Ureter (tissue), 1 donor: ENCODE measurements around the gene SDC4. TPM values are rescaled to one million over a fixed set of nuclear protein-coding genes. Genes with fewer than 3 reads are reported as not detected.
"Not testable (repeated sequence)": the region's sequence is repeated elsewhere in the genome, so short reads cannot be mapped to it uniquely, and the experiment has no call there.

ENCODE experiments used
- DNase-seq: peaks from one replicate; pipeline ENCODE4 v3.0.0-alpha.2; 2020; ENCODE audit warnings: low spot score
- total RNA-seq: library from RNA; stranded (reverse); gene quantifications from one replicate; pipeline ENCODE4 v1.2.4, GENCODE V29; 2023
- donor health status: DM: yes; HTN: yes; CAD: no.

Gene SDC4
- total RNA-seq, 1 donor from 2014 or later: 215 TPM

DNA sequence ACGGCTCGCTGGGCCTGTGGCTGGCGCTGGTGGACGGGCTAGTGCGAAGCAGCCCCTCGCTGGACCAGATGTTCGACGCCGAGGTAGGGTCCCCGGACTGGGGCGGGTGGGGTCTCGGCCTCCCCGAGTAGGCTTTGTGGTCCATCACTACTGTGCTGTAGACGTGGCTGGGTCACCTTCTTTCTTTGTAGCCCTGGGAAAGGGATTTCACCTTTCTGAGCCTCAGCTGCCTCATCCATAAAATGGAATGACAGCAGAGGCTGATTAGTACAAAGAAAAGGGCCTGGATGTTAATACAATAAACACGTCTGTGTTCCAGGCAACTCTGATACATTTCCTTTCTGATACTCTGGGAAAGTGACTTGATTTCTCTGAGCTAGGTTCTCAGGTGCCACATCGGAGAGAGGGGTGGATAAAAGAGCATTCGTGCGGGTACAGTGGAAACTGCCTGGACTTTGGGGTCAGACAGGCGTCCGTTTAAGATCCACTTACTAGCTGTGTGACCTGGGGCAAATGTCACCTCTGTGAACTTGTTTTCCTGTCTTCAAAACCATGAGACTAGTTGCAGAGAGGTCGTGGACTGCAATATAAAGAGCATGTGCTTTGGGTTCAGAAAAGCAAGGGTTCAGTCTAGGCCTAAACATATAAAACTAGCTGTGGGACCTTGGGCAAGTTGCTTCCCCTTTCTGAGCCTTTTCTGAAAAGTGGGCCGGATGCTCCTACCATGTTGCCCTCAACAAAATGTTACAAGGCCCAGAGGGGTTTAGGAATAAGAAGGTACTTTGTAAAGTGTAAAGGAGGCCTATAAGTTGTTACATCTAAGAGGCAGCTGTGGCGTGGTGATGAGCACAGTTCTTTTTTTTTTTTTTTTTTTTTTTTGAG lies 15.6 kb upstream of the SDC4 start:
- peak; percentile 38 for DNase-seq

DNA sequence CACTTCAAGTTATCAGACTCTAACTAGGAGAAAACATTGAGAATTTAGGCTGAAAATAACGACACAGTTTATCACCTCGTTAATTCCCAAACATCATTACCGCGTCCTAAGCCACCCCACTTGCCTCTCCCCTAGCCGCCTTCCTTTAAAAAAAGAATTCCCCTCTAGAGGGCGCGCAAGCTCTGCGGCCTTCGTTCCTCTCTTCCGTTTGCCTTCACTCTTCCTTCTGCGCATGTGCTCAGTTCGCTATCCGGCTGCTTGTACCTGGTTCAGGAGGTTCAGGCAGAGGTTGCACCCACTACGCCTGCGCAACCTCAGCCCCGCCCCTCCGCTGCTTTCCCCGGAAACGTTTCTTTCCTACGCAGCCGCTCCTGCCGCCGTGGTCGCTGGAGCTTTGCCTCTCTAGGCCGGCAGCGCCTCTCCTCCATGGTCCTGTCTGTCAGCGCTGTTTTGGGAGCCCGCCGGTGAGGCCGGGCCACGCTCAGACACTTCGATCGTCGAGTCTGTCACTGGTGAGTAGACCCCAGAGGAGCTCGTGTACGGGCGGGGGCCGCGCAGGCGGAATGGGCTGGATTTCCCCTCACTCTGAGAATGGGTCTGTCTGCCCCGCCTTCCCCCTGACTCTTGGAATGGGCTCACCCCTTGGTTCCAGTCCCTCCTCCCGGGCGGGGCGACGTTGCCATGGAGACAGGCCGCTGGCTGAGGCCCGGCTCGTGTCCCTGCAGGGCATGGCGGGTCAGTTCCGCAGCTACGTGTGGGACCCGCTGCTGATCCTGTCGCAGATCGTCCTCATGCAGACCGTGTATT lies 14.8 kb upstream of the SDC4 start, which contains the start of gene SYS1:
Gene SYS1, plus strand, starts transcription at position 353 of the 807 bp plus-strand sequence. Its CDS starts 376 bp downstream, at position 729.
- DNase-seq: peak; percentile 99

DNA sequence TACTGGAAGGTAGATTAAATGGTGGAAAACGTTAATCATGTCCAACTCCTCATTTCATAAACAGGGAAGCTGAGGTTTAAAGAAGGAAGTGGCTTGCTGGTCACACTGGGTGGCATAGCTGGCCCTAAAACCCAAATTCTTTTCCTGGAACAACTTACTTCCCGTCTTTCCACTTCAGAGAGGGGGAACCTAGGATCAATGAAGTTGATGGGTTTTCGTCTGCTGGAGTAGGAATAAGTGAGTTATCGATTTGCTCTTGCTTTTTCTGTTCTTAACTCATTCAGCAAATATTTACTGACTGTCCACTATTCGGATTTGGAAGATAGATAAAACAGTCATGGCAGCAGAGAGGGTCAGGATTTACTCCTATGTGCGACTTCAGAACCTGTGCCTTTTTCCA lies 13.6 kb upstream of the SDC4 start:
- DNase-seq: no peak

DNA sequence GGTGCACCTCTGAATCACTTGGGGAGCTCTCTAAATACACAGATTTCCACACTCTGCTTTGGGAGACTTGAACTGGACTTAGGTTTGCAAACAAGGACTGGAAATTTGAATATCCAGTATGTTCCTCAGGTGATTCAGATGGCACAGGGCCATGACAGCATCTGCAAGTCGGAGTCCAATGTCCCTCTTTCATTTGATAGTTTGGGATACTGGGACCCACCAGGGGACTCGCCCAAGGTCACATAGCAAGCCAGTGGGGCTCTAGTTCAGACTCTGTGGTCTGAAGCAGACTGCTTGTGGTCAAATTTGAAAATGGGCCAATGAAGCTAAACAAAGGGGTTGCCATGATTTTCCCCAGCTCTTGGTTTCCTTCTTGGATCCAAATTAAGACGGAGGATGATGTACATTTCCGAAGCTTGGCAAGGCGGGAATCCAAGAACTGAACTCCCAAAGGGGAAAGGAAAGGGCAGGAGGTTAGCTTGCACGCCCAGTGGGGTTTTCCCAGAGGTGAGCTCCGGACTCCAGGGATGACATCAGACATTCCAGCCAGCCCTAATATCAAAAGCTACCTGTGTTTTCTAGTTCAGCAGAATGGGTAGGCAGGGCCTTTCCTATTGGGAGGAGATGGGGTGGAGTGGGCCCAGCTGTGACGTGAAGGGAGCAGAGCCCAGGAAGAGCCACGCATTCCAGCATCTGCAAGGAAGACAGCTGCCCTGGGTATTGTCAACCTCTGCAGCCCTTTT lies 11.4 kb upstream of the SDC4 start:
- no peak for DNase-seq

DNA sequence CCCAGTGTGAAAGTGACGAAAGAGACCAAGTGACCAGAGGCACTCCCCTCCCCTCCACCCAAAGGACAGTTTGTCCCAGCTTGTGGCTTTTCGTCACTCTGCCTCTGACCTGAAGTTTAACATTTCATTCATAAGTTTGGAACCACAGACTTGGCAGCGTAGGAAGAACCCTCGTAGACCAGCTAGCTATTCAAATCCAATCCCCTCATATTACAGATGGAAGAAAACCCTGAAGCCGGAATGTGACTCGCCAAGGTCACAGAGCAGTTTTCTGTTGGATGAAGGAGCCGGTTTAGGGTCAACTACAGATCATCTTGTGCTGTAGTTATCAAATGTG lies 10.8 kb upstream of the SDC4 start:
- no peak for DNase-seq

DNA sequence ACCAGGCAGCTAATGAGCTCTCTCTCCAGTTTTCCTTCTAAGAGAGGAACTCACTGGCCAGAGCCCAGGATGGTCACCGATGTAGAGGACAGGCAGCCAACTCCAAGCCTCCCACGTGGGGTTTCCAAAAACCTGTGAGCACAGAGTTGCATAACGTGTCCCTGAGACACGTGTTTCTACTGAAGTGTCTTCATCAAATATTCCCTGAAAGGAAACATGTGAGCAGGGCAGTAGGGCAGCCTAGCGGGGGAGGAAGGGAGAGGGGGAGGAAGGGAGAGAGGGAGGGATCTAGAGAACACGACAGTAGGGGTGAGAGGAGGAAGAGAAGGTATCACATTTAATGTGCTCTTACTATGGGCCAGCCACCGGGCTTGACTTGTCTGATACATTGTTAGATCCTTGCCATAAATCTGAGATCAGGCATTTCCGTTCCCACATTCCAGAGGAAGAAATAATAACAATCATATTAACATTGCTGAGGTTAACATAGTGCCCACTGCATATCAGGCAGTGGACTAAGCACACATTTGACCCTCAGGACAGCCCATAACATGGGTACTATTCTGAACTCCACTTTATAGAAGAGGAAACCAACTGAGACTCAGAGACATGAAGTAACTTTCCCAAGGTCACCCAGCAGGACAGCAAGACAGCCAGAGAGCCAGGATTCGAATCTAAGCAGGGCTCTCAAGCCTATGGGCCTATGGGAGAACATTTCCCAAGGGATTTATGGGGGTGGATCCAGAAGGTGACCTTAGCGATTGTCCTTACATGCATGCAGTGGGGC lies 10.3 kb upstream of the SDC4 start:
- DNase-seq: peak; percentile 88

DNA sequence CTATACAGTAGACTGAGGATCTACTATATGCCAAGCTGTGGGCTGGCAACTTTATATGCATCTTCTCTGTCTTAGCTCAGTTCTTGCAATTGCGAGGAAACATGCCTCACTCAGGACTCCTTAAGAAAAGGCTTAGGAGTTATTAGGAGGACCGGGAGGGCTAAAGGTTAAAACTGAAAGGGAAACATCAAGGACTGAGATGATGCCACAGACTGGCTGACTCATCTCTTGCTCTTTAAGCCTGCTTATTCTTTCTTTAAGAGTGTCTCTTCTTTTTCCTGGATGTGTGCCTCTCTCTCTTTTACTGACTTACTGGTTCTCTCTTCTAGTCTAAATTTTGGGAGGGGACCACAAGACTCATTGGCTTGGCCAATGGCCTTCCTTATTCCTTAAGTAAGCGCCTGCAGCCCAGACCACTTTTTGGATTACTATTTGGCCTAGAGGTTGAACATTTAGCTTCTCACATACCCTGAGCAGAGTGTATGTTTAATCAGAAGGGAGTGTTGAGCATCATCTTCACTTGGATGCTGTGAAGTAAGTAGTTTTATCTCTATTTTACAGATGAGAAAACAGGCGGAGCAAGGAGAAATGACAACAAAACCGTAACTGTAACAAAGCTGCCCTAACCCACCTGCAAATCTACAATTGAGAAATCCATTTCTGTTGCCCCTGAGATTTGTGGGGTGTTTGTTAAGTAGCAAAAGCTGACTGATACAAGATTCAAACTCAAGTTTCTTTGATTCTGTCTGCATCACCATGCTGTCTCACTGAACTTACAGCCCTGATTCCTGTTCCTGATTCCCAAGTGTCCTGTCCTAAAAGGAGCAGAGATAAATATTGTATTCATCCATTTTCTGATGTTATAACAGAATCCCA lies 7.2 kb upstream of the SDC4 start:
- no peak for DNase-seq

DNA sequence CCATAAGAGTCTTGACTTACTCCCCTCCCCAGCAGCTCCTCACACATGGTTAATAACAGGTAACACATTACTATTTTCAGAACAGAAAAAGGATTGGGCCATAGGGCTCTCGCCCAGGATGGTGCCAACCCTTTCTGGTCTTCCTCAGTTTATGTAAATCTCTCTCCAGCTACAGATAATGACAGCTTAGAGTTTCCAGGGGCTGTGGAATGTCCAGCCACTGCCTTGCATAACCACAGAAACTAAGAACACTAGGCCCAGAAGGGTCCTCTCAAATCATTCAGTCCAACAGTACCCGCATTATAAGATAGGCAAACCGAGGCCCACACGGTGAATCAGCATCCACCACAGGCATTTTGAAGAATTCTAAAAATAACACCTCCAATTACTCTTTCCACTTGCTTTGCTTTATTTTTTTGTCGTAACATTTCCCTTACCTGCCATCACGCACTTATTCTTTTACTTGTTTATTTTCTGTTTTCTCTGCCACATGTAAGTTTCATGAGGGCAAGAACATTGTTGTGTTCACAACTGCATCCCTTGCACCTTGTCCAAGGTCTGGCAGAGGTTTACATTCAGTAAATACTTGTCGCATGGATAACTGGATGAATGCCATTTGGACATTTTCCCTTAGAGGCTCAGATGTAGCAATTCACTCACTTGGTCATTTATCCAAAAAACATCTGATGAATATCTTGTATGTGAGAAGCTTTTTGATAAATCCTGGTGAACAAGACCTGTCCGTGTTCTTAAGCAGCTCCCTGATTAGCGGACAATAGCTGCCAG lies 6.4 kb upstream of the SDC4 start:
- no peak for DNase-seq

DNA sequence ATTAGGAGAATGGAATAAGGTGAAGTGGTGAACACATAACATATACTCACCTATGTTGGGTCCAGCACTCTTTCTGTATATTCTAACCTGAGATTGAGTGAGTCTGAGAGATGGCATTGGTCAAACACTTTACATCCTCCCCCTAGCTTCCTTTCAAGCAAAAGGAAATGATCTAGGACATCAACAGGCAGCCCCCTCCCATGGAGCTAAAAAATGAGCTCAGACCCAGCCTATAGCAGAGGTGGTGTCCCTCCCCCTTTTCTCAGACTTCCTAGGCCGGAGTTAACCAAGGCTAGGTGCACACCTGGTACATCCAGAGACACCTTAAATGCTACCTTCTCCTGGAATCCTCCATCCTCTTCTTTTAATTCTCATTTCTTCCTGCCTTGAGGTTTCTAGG lies 5.5 kb upstream of the SDC4 start:
- DNase-seq: no peak

DNA sequence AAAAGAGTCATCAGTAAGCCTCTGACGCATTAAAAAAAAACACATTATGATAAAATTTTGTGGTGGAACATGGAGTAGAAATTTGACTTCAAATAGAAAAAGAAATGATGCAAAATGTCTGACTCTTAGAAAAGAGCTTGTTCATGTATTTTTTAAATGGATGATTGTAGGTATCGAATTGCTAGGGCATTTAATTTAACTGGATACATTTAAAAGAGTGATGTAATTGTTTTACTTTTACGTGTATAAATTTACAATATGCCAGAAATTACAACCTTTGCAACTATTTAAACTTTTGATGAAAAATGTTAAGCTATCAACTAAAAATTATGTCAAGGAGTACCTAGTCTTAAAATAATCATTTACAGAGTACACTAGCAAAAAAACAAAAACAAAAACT lies 4.5 kb upstream of the SDC4 start:
- no peak for DNase-seq

DNA sequence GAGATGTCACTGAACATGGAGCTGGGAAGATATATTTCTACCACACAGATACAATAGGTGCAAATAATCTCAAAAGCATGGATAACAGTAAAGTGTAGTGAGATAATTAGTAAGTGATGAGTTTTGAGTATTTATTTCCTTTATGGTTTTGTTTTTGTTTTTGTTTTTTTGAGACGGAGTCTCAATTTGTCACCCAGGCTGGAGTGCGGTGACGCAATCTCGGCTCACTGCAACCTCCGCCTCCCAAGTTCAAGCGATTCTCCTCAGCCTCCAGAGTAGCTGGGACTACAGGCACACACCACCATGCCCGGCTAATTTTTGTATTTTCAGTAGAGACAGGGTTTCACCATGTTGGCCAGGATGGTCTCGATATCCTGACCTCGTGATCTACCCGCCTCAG lies 2.6 kb upstream of the SDC4 start:
- not testable (repeated sequence) for DNase-seq

GRCh38 chr20:45350217-45350616 lies 2.0 kb upstream of the SDC4 start:
- DNase-seq: no peak

- no peak for DNase-seq
These were observed 808 bp downstream of the SDC4 start for GRCh38 chr20:45347297-45347935.

- DNase-seq: no peak
These were observed 1.4 kb downstream of the SDC4 start for GRCh38 chr20:45346851-45347250.

DNA sequence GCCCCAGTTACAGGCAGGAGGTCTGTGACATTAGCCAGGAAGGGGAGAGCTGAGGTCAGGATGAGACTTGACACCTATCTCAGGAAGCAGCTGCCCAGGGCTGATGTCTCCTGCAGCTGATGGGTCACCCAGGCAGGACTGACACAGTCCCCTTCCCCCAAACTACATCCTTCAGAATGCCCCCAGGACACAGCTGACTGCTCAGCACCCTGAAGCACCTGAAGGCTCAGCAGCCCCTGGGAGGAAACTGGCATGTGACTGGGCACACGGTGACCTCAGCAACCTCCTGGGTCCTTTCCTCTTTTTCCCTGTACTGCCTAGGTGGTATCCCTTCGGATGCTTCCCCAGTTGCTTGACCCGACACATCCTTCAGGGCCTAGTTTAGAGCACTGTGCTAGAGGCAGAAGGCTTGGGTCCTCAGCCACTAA lies 1.9 kb downstream of the SDC4 start:
- no peak for DNase-seq

- peak; percentile 82 for DNase-seq
These were observed 2.9 kb downstream of the SDC4 start for GRCh38 chr20:45345104-45345936.

GRCh38 chr20:45344168-45344860 lies 3.9 kb downstream of the SDC4 start:
- DNase-seq: peak; percentile 80
